Medulla oblongata (tissue), 1 donor: ENCODE results near the gene IL20RA.

ENCODE experiments used
- DNase-seq: peaks from one replicate; pipeline ENCODE4 v3.0.0-alpha.2; 2015; ENCODE audit errors: extremely low spot score

Gene IL20RA

DNA sequence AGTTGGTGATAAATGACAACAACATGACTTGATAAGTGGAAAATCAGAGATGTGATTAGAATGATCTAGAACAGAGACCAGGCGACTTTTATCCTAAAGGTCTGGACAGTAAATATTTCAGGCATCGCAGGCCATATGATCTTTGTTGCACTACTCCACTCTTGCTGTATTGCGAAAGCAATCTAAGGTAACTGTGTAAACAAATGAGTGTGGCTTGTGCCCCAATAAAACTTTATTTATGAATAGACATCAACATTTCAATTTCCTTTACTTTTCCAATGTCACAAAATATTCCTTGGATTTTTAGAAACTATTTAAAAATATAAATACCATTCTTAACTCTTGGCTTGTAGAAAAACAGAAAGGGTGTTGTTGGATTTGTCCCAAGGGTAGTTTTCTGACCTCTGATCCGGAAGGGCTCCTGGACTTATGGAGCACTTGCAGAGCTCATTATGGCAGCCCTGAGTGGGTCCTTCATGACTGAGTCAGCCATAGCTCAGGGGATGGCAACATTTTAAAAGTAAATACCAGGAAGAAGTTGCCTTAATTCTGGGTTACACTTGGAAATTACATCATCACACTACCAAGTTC lies 34.5 kb downstream of the IL20RA start:
- DNase-seq = no peak

DNA sequence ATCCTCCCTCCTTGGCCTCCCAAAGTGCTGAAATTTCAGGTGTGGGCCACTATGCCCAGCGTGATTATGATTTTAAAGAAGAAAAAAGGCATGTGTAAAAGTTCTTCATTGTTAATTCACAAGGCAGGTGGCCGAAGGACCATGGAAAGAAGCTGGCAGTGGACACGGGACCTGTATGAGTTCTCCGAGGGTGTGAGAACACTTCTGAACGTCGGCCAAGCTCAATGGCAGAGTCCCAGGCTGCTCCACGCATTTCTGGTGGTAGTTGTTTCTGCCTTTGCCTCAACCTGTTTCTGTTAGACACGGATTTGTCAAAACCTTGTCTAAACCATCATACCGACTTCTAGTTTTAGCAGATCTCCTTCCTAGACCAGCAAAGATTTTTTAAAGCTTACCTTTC lies 36.6 kb downstream of the IL20RA start:
- no peak for DNase-seq

DNA sequence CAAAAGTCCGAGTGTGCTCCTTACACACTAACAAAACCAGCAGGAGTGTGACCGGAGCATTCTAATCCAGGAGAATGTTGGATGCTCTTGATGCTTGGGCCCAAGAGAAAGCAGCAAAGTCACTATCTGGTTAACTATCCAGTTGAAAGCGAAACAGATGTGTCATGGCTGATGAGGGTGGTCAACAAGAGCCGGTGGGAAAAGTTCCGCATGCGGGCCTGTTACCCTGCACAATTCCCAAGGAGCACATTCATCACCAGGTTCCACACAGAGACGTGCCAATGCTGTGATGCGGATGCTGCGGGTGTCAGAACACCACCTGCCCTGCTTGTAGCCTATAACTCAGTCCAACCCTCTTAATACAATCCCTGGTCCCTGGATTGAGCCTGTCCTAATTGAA lies 38.7 kb downstream of the IL20RA start:
- no peak for DNase-seq

DNA sequence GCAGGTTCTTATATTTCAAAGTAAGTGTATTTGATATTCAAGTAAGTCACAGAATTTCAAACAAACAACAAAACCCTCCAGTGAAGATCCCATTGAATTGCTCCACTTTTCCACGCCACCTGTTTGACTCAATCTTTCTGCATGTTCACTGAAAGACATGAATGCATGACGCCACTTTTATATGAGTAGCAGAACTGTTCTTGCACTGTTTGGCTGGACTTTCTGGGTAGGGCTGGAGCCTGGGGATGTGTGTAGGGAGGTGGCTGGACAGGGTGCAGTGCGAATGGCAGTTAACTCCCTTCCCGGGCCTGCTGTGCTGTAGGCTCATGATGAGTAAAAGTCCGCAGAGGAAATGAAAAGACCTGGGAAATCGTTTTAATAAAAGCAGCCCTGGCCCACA lies 39.7 kb downstream of the IL20RA start:
- no peak for DNase-seq

DNA sequence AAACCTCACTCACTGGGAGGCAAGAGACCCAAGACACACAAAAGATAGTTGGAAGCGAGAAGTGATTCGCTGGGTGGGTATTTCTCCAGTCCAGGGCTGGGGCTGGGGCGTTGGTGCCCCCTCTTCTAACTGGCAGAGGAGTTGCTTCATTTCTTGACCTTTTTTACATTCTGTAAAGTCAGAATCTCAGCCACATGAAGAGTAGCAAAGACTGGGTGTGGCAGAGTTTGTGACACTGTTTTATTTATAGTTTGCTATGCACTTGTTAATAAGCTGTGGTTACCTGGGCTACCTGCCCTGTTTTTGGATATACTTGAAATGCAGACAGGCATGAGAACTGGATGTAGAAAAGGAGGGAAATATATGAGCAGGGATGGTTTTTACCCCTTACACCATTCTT lies 42.3 kb downstream of the IL20RA start:
- no peak for DNase-seq

DNA sequence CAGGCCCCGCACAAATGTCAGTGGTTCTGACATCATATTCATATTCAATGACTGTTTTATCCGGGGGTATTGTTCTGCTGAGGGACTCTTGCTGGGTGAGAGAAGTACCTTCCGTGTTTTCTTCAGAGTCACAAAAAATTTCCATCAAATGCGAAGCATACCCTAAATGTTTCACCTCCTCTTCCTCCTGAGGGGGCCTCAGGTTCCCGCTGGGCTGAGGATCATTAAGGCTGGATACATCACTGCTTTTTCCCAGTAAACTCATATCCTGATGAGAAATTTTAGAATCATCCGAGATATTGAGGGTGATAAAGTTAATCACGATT lies 42.8 kb downstream of the IL20RA start:
- no peak for DNase-seq

DNA sequence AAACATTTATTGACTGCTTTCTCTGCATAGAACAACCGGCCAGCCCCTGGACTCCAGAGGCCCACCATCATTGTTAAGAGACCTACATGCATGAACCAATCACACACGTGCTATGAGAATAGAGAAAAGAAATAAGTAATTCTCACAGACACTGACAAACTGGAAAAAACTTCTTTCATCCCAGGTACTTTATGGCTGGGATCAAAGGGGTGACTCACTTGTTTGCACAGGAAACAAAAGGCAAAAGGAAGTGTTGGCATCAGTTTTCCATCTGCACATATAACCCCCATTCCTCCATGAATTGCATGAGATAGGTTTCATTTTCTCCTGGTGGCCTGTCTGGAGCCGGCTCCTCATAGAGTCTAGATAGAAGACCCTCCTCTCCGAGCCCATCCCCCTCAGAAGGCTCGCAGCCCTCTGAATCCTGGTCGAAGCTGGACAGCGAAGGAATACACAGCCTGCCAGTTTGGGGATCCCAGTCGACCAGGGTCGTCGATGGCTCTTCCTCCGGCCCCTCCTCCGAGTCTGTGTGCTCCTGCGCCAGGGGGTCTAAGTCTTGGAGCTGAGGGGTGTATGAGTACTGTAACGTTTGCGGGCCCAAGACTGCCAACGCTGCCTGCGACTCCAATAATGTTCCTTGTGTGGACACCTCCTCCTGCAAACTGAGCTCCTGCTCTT lies 43.3 kb downstream of the IL20RA start:
- no peak for DNase-seq

DNA sequence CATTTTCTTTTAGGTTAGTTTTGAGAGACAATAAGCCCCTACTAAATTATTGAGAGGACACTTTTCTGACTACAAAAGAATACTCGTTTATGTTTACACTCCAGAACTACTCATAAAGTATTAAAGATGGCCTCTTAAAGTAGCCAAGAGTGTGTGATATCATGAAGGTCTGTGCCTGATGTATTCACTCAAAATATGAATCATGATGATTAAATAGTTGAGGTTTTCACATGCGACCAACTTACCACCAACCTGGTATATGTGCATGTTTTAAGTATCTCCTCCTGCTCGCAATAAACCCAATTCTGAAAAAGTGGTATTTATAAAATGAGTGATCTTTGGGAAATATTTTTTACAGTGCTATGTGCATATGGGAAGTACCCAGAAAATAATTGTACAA lies 43.9 kb downstream of the IL20RA start:
- no peak for DNase-seq

DNA sequence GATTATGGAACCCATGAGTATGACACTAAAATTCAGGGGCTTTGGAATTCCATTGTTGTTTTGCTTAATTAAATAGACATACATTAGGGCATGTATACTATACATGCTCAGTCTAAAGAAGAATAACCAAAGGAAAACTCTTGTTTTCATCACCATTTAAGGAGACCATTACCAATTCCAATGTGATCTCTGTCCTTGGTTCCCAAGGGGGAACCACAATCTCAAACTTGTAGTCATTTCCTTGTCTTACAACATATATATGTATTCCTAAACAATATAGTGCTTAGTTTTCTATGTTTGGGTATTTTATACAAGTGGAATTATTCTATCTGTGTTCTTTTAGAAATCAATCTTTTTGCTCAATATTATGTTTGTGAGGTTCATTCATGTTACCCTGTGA lies 49.2 kb downstream of the IL20RA start:
- no peak for DNase-seq

DNA sequence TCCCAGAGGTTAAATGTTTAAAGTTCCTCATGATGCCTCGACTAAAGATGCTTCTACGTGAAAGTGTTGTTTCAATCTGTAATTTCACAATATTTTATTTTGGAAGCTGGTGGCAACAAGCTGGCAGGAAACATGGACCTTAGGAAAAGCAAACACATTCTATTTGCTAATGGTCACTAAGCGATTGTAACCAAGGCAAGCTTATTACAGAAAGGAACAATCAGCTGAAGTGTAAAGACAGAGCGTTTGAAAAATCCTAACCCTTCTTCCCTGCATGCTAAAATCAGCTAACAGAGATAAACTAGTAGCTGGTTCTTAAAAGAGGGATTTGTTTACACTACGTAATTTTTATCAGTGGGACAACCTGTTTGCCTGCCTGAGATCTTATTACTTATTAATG lies 50.0 kb downstream of the IL20RA start:
- no peak for DNase-seq

DNA sequence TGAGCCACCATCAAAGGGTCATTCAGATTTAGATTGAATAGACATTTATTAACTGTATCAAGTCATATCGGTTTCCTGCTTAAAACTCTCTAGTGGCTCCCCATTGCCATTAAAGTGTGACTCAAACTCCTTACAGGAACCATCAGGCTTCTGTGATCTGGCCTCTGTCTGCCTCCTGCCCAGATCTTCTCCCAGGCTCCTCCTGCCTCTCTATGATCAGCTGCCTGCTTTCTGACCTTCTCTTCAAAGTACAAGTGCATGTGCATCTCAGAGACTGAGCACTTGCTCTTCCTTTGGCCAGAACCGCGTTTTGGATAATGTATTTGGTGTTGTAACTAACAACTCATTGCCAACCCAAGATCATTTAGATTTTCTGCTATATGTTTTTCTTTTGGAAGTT lies 52.7 kb downstream of the IL20RA start:
- no peak for DNase-seq

DNA sequence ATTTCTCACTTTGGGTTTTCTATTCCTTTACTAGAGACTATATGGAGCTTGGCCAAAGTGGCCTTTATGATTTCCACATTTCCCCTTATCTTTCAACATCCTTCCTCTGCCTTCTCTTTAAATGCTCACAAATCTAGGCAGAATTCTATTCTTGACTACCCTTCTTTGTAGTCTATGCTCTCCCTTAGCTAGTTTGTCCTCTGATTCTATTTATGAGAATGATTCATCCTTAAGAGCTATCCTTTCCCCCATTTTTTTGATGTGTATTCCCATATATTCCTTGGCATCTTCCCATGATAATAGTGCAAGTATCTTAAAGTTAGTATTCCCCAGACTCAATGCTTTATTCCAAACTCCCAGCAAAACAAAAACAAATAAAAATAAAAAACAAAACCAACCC lies 53.1 kb downstream of the IL20RA start:
- DNase-seq = no peak

DNA sequence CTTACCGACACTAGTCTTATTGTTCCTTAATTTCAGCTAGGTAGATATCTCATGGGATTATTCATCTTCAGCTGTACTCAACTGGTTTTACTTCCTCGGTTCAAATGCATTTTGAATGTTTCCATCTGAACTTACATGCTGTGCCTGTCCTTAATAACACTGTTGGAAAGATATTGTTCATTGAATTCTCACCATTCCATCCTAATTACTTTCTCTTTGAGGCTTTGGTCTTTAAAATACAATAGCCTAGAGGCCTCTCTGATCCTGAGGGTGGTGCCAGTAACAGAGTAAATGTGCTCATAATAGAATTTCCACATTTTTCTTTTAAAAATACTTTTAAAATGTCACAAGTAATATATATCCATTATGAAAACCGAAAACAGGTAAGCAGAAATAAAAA lies 54.0 kb downstream of the IL20RA start:
- DNase-seq = no peak

DNA sequence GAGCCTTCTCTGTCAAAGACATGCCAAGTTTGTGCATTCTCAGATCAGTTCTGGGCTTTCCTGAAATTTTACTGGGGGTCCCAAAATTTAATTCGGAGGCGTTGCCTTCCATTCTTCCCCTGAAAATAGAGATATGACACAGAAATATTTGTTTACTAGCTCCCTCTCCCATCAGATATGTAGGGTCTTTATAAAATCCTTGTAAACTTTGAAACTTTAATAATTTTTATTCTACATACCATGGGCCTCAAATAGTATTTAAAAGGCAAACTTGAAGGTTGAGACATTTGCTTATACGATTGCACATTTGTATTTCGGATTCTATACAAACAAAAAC lies 54.6 kb downstream of the IL20RA start:
- no peak for DNase-seq

DNA sequence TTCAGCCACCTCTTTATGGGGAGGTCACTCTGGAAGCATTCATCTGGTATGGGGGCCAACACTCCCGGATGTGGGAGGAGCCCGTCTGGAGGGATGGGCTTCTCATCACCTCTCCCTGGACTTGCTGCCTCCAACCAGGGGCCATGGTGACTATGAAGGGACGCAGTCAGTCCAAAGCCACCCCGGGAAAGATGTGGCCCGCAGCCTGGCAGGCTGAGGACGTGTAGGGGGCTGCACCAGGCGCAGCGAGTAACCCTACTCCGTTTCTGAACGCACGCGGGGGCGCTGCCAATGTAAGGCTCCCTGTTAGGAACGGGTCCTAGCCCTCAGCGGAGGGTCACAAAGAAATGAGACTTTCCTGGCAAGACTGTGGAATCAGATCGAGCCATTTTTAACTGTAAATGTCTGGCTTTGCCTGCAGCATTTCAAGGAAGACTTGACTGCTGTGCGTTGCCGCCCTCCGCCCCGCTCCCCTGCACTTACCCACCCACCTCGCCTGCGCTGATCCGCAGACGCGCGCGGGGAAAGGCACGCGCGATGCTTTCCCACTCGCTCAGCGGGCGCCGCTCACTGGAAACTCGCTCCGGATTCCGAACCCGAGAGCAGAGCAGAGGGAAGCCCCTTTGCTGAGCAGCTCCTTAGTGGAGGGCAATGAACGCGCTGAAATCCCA lies 55.1 kb downstream of the IL20RA start:
- DNase-seq = no peak

DNA sequence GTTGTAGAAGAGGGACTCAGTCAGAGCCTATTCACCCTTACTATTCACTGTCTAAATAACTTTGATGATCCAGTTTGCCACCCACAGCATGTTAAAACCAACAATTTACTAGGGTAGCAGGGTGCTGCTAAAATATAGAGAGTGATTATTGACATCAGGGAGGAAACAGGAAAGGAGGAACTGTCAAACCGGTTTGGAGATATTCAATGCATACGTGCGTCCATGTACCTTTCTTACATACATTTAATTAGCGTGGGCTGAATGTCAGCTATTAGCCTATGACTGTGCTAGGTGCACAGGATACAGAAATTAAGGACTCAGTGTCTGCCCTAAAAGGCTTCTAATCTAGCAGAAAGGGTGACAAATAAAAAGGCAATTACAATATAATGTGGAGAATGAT lies 57.2 kb downstream of the IL20RA start:
- no peak for DNase-seq

DNA sequence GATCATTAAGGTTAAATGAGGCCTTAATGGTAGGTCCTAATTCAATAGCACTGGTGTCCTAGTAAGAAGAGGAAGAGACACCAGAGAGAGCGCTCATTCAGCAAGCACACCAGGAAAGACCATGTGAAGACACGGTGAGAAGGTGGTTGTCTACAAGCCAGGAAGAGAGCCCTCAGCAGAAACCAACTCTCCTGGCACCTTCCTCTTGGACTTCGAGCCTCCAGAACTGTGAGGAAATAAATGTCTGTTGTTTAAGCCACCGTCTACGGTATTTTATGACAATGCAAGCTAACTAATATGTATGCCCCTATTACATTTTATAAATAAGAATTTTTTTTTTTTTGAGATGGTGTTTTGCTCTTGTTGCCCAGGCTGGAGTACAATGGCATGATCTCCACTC lies 59.3 kb downstream of the IL20RA start:
- DNase-seq = no peak

DNA sequence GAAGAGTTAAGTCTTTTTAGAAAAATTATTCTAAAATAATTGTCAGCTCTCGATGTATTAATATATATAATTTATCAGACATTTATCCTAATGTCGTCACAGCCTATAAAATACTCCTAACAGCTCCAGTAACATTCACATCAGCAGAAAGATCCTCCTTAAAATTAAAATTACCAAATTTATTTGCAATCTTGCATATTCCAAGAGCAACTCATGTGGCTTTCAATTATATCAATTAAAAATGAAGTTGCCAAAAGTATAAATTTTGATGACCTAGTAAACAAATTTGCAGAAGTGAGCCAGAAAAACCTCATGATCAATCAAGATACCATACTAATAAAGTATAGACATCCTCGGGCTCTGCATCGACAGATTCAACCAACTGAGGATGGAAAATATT lies 60.2 kb downstream of the IL20RA start:
- no peak for DNase-seq

DNA sequence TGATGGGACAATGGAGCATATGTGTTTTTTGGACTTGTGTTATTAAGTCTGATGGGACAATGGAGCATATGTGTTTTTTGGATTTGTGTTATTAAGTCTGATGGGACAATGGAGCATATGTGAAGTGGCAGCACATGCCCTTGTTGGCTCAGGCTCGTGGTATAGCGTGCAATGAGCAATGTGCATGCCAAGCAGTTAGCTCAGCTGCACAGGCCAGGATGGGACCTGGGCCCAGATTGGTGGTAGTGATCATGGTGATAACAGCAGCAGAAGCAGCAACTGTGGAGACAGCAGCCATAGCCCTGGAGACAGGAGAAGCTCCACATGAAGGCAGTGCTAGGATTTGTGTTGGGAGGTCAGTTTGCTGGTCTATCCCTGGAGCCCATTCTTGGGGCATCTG lies 61.1 kb downstream of the IL20RA start:
- DNase-seq = no peak

DNA sequence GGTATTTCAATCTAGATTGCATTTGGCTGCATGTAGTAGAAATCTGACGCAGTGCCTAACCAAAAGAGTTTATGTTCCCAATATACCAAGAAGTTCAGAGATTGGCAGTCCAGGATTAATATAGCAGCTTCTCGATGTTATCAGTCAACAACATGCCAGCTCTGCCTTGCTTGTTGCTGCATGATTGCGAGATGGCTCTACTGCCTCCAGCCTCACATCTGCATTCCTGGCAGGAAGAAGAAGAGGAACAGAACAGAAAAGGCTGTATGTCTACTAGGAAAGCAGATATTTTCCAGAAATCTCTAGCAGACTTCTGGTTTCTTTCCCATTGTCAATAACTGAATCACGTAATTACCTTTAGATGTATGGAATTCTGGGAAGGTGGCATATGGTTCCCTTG lies 61.8 kb downstream of the IL20RA start:
- DNase-seq = no peak

DNA sequence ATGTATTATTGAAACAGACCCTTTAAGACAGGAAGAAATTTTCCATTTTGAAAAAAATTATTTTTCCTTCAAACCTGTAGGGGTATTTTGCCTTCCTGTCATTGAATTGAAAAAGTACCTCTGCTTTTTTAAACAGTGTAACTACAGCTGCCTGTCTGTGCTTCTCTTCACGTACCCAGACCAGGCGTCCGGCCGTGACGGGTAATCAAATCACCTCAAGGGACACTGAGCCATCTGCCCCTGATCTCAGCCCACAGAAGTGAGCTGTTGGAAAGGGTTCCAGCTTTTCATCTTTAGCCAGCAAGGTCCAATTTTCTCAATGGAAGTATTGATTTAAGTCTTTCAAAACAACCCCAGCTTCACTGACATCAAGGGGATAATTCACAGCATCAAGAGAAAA lies 64.7 kb downstream of the IL20RA start:
- no peak for DNase-seq

DNA sequence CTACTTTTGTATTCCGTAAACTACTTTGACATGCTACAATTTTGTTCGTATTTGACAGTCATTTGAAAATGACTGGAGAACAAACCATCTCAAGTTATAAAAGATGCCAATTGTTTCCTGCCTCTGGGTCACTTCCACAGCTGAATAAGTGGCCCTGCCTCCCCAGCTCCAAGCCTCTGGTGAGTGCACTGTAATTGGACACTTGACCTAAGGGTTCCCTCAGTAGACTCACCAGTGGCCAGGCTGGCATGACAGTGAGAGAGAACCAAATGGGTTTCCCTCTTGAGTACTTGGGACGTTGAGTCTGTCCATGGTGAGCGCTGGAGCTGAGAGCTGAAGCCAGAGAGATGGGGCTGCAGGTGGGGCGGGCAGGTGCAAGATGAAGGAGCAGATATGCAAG lies 65.6 kb downstream of the IL20RA start:
- no peak for DNase-seq

DNA sequence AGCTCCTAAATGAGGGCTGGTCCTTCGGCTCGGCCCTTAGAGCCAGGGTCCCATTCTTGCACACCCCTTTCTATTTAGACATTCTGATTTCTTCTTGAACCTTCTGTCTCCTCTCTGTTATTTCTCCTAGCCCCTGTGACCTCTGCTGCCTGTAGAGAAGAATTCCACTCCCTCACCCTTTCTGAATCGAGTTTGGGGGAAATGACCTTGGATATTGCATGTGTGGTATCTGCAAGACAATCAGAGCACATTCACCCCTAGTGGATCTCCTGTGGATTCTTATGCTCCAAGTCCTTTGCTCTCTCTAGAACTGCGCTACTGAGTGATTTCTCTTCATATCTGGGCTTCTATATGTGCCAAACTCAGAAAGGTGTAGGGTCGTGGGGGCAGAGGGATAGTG lies 67.7 kb downstream of the IL20RA start:
- DNase-seq = no peak
